Fibroblast of lung (primary cell): ENCODE measurements around the gene CNIH1.
"Not testable (repeated sequence)": the region's sequence is repeated elsewhere in the genome, so short reads cannot be mapped to it uniquely, and the experiment has no call there.

Experiments
- EZH2 ChIP-seq: IDR thresholded peaks from 2 replicates; pipeline ENCODE4 v1.5.1; 2012; ENCODE audit warnings: low read length, control low read depth, mild to moderate bottlenecking; ENCODE audit errors: missing control alignments
- TF ChIP-seq, protein P1 (sequence below), 2 donors: IDR thresholded peaks in 1 of 2; conservative IDR thresholded peaks in 1 of 2; 1 replicate in 1 of 2; 2 replicates in 1 of 2; pipeline ENCODE4 v1.5.1; 2011 to 2012; ENCODE audit warnings: low read length in 2 of 2, control low read depth in 1 of 2, inconsistent platforms in 1 of 2, low read depth in 1 of 2, mild to moderate bottlenecking in 1 of 2

- TF ChIP-seq, protein P1, sequence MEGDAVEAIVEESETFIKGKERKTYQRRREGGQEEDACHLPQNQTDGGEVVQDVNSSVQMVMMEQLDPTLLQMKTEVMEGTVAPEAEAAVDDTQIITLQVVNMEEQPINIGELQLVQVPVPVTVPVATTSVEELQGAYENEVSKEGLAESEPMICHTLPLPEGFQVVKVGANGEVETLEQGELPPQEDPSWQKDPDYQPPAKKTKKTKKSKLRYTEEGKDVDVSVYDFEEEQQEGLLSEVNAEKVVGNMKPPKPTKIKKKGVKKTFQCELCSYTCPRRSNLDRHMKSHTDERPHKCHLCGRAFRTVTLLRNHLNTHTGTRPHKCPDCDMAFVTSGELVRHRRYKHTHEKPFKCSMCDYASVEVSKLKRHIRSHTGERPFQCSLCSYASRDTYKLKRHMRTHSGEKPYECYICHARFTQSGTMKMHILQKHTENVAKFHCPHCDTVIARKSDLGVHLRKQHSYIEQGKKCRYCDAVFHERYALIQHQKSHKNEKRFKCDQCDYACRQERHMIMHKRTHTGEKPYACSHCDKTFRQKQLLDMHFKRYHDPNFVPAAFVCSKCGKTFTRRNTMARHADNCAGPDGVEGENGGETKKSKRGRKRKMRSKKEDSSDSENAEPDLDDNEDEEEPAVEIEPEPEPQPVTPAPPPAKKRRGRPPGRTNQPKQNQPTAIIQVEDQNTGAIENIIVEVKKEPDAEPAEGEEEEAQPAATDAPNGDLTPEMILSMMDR (conservative IDR thresholded peaks at IDR 0.05 in 1 of 2, IDR thresholded peaks at IDR 0.05 in 1 of 2; ENCODE audit: low read depth in 1 of 2, low read length in 2 of 2), result not testable (repeated sequence)
- not testable (repeated sequence) for TF ChIP-seq EZH2
Measured at GRCh38 chr14:54403401-54404005, 37.7 kb downstream of the CNIH1 start.
